Measurements from ENCODE around the gene ACOT13. TPM values are rescaled to one million over a fixed set of nuclear protein-coding genes. Genes with fewer than 3 reads are reported as not detected.
"Not testable (repeated sequence)": the region's sequence is repeated elsewhere in the genome, so short reads cannot be mapped to it uniquely, and the experiment has no call there.

Gene ACOT13
- total and polyA plus RNA-seq, 8 donors = 23.3 to 25.2 (median 24.4) TPM

- H3K27ac ChIP-seq = no peak overlapping the region
- DNase-seq = no peak
- peaks cover 0 to 2% of the 10 kb centered on the region in 2 donors for H3K9me3 ChIP-seq
- TF ChIP-seq CTCF (IDR thresholded peaks at IDR 0.05) = no peak
- H3K36me3 ChIP-seq = no peaks in the 10 kb centered on the region
- intact Hi-C loops (cut with DNase I) = no loop called here
- H3K4me3 ChIP-seq = no peak overlapping the region
- no peak for ATAC-seq
- H3K4me1 ChIP-seq = no peaks in the 10 kb centered on the region
- no peaks in the 10 kb centered on the region for H3K27me3 ChIP-seq
These were observed 86.1 kb downstream of the ACOT13 start for GRCh38 chr6:24752917-24753492.

- intact Hi-C loops (cut with DNase I) = no loop called here
- H3K27ac ChIP-seq = no peak overlapping the region
- ATAC-seq = no peak
- H3K4me1 ChIP-seq = no peaks in the 10 kb centered on the region
- H3K4me3 ChIP-seq = no peak overlapping the region
- DNase-seq = no peak
- H3K27me3 ChIP-seq = no peaks in the 10 kb centered on the region
- H3K36me3 ChIP-seq = no peaks in the 10 kb centered on the region
- no peak for TF ChIP-seq CTCF (IDR thresholded peaks at IDR 0.05)
- H3K9me3 ChIP-seq = peaks cover 0 to 2% of the 10 kb centered on the region in 2 donors
These were observed 86.7 kb downstream of the ACOT13 start for GRCh38 chr6:24753545-24753944.

- H3K27me3 ChIP-seq; DNase-seq; H3K4me1 ChIP-seq; H3K9me3 ChIP-seq; ATAC-seq; intact Hi-C loops (cut with DNase I); H3K36me3 ChIP-seq; H3K4me3 ChIP-seq; H3K27ac ChIP-seq: not testable (repeated sequence)
These were observed 87.5 kb downstream of the ACOT13 start for GRCh38 chr6:24754378-24754777.

Other genes with a start within 250 kb of the ACOT13 start
- gene GPLD1, start 177.5 kb upstream of the ACOT13 start, total RNA-seq = 1 to 10 TPM; 1.7 to 2.7 TPM
- gene GPLD1, start 177.5 kb upstream of the ACOT13 start, polyA plus RNA-seq (ENCODE audit: insufficient read length in 6 of 6) = 1 to 10 TPM; 2.3 to 3.8 (median 3.1) TPM
- gene ALDH5A1, start 172.1 kb upstream of the ACOT13 start, total RNA-seq = 10 to 100 TPM; 10.4 to 21.8 TPM
- gene ALDH5A1, start 172.1 kb upstream of the ACOT13 start, polyA plus RNA-seq (ENCODE audit: insufficient read length in 6 of 6) = 10 to 100 TPM in 5 of 6 donors, 1 to 10 TPM in 1; 9.7 to 14.7 (median 12.4) TPM
- gene KIAA0319, start 20.9 kb upstream of the ACOT13 start, total RNA-seq = 1 to 10 TPM in 1 of 2 donors, under 1 TPM in 1; 0.96 to 1.5 TPM
- gene KIAA0319, start 20.9 kb upstream of the ACOT13 start, polyA plus RNA-seq (ENCODE audit: insufficient read length in 6 of 6) = under 1 TPM; 0.10 to 0.61 (median 0.49) TPM
- gene TDP2, start 178 bp upstream of the ACOT13 start, total RNA-seq = 10 to 100 TPM; 33.9 to 49.0 TPM
- 10 to 100 TPM; 44.1 to 60.1 (median 49.2) TPM for gene TDP2, start 178 bp upstream of the ACOT13 start, polyA plus RNA-seq (ENCODE audit: insufficient read length in 6 of 6)
- 100 to 1,000 TPM; 132 to 144 TPM for gene C6orf62, start 52.1 kb downstream of the ACOT13 start, total RNA-seq
- 100 to 1,000 TPM; 115 to 151 (median 134) TPM for gene C6orf62, start 52.1 kb downstream of the ACOT13 start, polyA plus RNA-seq (ENCODE audit: insufficient read length in 6 of 6)
- gene GMNN, start 107.9 kb downstream of the ACOT13 start, total RNA-seq = 10 to 100 TPM; 19.6 to 25.0 TPM
- 10 to 100 TPM; 33.5 to 44.3 (median 38.7) TPM for gene GMNN, start 107.9 kb downstream of the ACOT13 start, polyA plus RNA-seq (ENCODE audit: insufficient read length in 6 of 6)
- gene ARMH2, start 131.8 kb downstream of the ACOT13 start, total RNA-seq = under 1 TPM in 1 of 2 donors, not detected in 1; 0.50 TPM
- gene ARMH2, start 131.8 kb downstream of the ACOT13 start, polyA plus RNA-seq (ENCODE audit: insufficient read length in 6 of 6) = under 1 TPM in 2 of 6 donors, not detected in 4; 0.40 to 0.72 TPM

Measured in left lung (tissue), 10 donors.